Embryonic facial prominence (tissue), 1 donor: Measurements from ENCODE around the gene ABHD8.

Source experiments
- DNase-seq: peaks from one replicate; pipeline ENCODE4 v3.0.0-alpha.2; 2016; ENCODE audit errors: extremely low spot score

The ABHD8 gene

GRCh38 chr19:17333611-17334413 is 30.6 kb upstream of the ABHD8 start:
- DNase-seq, result no peak

- DNase-seq, result no peak
These were observed 29.7 kb upstream of the ABHD8 start for GRCh38 chr19:17332677-17333581.

GRCh38 chr19:17332360-17332676 is 29.1 kb upstream of the ABHD8 start:
- DNase-seq, result no peak

GRCh38 chr19:17331045-17331558 is 27.9 kb upstream of the ABHD8 start:
- no peak for DNase-seq

GRCh38 chr19:17330262-17331044 is 27.2 kb upstream of the ABHD8 start:
- DNase-seq, result no peak

GRCh38 chr19:17329366-17330261 is 26.4 kb upstream of the ABHD8 start:
- no peak for DNase-seq

GRCh38 chr19:17328517-17329365 is 25.5 kb upstream of the ABHD8 start:
- no peak for DNase-seq

GRCh38 chr19:17327654-17328516 is 24.7 kb upstream of the ABHD8 start:
- DNase-seq, result no peak

- no peak for DNase-seq
These were observed 23.9 kb upstream of the ABHD8 start for GRCh38 chr19:17327068-17327653.

GRCh38 chr19:17326595-17326966 is 23.4 kb upstream of the ABHD8 start:
- no peak for DNase-seq

- no peak for DNase-seq
These were observed 22.8 kb upstream of the ABHD8 start for GRCh38 chr19:17325881-17326594.

- no peak for DNase-seq
These were observed 21.9 kb upstream of the ABHD8 start for GRCh38 chr19:17325133-17325532.

- no peak for DNase-seq
These were observed 21.3 kb upstream of the ABHD8 start for GRCh38 chr19:17324357-17325114.

GRCh38 chr19:17323964-17324332 is 20.7 kb upstream of the ABHD8 start:
- no peak for DNase-seq

- DNase-seq, result no peak
These were observed 20.2 kb upstream of the ABHD8 start for GRCh38 chr19:17323300-17323963.

- DNase-seq, result no peak
These were observed 19.6 kb upstream of the ABHD8 start for GRCh38 chr19:17322854-17323253.
